GM21367 (cell line): Measurements from ENCODE around the gene DCAF8L2.
"Not testable (repeated sequence)": the region's sequence is repeated elsewhere in the genome, so short reads cannot be mapped to it uniquely, and the experiment has no call there.

Experiments used
- ATAC-seq: cut with Tn5 transposase; IDR thresholded peaks from one replicate; pipeline ENCODE4 v1.9.1; 2021; ENCODE audit not compliant: unreplicated experiment

The DCAF8L2 gene

DNA sequence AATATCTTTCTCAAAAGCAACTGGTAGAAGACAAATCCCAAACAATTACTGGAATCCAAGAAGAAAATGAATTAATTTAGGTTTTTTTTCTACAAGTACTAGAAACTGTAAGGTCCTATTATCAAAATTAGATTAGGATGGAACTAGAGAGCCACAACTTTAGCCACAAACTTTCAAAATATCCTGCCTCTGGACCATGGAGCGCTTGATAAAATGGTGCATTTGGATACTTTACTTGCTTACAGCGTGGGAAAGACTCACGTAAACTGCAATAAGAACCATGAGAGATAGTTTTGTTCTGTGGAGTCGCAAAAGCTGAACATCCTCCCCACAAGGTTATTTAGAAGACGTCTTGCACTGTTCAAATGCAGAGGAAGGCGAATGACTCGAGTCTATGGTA lies at the start of gene DCAF8L2:
DCAF8L2 (plus strand) TSS at position 301 of the 400 bp plus-strand sequence. CDS start 156,552 bp downstream, outside the sequence.
- ATAC-seq, result no peak

DNA sequence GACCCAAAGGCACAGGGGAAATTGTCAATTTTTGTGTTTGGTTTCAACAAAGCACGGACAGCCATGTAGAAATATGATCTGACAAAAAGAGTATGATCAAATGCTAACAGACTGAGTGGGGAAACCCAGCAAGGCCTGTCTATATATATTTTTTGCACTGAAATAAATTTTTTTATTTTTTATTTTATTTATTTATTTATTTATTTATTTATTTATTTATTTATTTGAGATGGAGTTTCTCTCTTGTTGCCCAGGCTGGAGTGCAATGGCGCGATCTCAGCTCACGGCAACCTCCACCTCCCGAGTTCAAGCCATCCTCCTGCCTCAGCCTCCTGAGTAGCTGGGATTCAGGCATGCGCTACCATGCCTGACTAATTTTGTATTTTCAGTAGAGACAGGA lies 49.0 kb upstream of the DCAF8L2 start:
- ATAC-seq, result not testable (repeated sequence)

DNA sequence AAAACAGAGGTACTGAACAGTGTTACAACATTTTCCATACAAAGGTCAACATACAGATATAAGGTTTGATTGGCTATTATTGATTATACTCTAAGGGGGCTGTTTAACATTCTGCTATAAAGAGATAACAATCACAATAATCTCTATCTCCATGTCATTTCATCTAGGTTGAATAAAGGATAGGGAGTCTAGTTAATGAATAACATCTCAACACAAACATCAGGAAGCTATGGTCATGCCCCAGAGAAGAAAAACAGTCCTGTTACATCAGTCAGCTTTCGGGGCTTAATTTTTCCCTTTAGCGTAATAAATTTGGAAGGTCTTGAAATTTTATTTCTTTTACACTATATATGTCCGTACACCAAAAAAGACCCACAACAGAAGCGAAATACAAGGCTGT lies 41.5 kb upstream of the DCAF8L2 start:
- no peak for ATAC-seq

DNA sequence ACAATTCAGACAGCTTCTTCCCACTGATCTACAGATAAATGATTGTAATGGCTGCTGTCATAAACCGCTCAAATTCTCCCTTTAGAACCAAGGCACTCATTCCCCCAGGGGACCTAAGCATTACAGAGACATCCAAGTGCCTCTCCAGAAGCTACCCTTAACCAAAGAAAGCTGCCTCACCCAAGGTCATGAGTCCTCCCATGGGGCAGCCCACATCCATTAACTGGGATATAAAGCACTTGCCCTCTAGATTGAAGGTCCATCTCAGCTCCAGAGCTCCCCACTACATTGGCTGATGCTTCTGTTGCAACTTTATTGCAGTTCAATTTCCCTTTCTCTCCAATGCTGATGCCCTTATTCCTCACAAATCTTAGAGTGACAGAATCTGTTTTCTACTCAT lies 40.5 kb upstream of the DCAF8L2 start:
- ATAC-seq, result no peak

DNA sequence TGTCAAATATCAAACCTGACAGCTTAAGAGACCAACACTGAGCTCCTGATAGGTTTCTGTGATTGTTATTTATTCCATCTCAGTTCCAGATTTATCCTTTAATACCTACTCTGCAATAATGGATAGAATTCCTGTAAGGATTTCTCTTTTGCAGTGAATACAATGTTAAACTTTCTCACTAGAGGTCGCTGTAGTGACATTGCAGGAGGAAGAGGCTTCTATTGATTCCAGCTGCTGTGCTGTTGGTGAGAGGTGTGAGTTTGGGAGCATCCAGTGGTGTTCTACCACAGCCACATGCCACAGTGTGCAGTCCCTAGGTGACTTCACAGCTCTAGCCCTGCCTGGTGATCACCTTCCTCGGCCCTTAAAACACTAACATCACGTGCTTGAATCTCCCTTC lies 34.6 kb upstream of the DCAF8L2 start:
- ATAC-seq, result no peak

- ATAC-seq, result no peak
These were observed 24.2 kb upstream of the DCAF8L2 start for GRCh38 chrX:27565992-27566391.

- no peak for ATAC-seq
These were observed 19.0 kb upstream of the DCAF8L2 start for GRCh38 chrX:27571164-27571563.

- no peak for ATAC-seq
These were observed 14.6 kb upstream of the DCAF8L2 start for GRCh38 chrX:27575565-27575964.

DNA sequence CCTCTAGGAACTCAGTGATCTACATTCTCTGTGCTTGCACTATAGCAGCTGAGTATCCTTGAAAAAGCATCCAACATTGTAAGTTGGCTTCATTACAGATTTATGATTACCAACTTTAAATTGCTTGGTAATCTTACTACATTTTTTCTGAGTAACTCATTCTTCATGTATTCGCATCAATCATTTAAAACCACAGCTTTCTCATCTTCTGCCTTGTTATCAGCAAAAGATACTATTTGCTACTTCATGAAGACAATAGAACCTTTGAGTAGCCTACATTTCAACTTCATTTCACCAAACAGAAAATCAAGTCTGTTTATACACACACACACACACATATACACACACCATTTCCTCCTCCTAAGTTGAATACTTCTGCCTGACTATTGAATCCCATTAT lies 6.2 kb upstream of the DCAF8L2 start:
- no peak for ATAC-seq

- no peak for ATAC-seq
These were observed 1.8 kb downstream of the DCAF8L2 start for GRCh38 chrX:27591938-27592337.

DNA sequence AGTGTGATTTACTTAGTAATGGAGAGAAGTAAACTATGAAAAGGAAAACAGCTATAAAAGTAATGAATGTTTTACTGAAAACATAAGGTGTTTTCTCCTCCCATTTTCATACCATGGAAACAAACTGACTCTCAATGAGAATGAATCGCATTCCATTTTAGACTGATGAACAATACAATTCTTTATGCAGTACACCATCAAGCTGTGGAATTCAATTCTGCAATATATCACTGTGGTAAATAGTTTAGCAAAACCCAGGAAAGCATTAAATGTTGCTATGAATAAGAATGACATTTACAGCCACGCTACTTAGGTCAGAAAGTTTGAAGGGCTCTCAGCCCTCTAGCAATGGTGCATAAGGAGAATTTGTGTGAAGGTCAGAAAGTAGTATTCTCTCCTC lies 7.4 kb downstream of the DCAF8L2 start:
- no peak for ATAC-seq

GRCh38 chrX:27598312-27598711 lies 8.2 kb downstream of the DCAF8L2 start:
- no peak for ATAC-seq

DNA sequence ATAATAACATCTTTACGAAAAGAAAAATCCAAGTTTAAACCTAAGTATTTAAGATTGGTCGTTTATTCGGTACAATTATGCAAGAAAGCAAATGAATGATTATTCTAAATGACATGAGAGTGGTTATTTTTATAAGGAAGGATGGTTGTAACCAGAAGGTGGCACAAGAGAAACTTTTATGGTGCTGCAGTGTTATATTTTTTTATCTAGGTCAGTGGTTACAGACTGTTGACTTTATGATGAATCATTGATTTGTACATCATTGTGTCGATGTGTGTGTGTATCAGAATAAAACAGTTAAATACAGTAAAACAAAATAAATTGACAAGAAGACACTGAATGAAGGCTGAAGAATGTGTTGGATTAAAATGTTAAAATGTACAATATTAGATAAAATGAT lies 9.8 kb downstream of the DCAF8L2 start:
- no peak for ATAC-seq

DNA sequence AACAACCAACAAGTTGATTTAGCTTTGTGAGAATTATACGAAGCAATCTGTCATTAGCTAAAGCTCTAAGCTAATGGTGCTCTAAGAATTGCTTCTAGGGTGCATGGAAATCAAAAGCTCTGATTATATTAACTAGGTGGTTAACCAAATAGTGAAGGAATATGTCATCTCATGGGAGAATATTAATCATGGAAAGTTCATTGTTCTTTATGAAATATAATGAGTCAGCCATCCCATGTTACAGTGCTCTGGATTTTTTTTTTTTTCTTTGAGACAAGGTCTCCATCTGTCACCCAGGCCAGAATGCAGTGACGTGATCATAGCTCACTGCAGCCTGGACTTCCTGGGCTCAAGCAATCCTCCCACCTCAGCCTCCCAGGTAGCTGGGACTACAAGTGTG lies 10.5 kb downstream of the DCAF8L2 start:
- no peak for ATAC-seq

DNA sequence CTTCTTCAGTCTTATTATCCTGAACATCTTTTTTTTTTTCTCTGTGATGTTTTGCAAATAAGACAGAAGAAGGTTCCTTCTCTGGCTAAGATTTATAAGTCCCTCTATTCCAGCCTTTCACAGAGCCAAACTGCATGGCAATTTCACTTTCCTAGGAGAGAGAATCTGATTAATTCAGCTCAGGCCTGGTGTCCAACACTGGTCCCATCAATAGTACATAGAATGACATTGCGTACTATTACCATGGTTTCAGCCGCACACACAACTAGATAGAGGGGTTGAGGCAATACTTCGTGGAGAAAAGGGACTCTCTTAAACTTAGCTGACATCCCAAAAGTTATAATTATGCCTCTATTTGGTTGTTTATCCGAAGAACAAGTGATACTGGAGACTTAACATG lies 18.5 kb downstream of the DCAF8L2 start:
- no peak for ATAC-seq

GRCh38 chrX:27619459-27619858 lies 29.3 kb downstream of the DCAF8L2 start:
- ATAC-seq, result no peak

DNA sequence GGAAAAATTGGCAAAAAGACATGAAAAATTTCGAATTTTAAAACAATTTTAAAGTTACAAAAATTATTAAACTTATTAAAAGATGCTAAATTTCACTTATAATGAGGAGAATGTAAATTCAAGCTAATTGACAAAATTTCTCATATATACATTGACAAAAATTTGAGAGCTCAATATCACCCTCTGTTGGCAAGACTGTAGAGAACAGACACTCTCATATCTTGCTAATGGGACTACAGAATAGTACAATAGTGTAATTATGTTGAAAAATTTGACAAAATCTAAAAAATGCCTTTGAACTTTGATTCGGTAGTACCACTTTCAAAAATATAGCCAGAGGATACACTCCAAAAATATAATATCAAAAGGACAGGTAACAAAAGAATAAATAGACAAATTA lies 29.8 kb downstream of the DCAF8L2 start:
- ATAC-seq, result no peak

GRCh38 chrX:27622883-27623282 lies 32.7 kb downstream of the DCAF8L2 start:
- ATAC-seq, result no peak

GRCh38 chrX:27626066-27626465 lies 35.9 kb downstream of the DCAF8L2 start:
- ATAC-seq, result no peak

GRCh38 chrX:27633328-27633727 lies 43.2 kb downstream of the DCAF8L2 start:
- no peak for ATAC-seq

- no peak for ATAC-seq
These were observed 66.4 kb downstream of the DCAF8L2 start for GRCh38 chrX:27656581-27656980.

GRCh38 chrX:27660878-27661277 lies 70.7 kb downstream of the DCAF8L2 start:
- ATAC-seq, result no peak

DNA sequence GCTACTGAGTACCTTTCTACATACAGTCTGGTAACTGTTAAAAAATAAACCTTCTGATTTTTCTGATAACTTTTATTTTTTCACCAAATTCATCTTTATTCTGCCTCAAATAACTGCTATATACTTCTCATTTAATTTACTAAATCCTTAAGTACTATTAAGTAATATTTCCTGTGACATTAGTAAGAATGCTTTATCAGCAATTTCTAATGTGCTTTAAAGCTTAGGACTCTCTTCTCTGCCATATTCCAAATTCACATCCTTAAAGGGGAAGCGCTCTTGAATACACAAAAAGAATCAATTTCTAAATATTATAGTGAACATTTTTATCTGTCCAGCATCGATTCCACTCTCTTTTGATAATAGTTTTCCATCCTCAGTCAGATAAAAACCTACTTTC lies 81.1 kb downstream of the DCAF8L2 start:
- ATAC-seq, result no peak

GRCh38 chrX:27674491-27674890 lies 84.3 kb downstream of the DCAF8L2 start:
- ATAC-seq, result no peak
